GM18951 (cell line): ENCODE data around the gene TRIM22.
"Not testable (repeated sequence)": the region's sequence is repeated elsewhere in the genome, so short reads cannot be mapped to it uniquely, and the experiment has no call there.

Experiments used
- POLR2A ChIP-seq: IDR thresholded peaks from 4 replicates; pipeline ENCODE4 v1.6.1; 2011; ENCODE audit warnings: mild to moderate bottlenecking; ENCODE audit not compliant: insufficient read length, insufficient read depth; ENCODE audit errors: extremely low read depth
- in situ Hi-C: fragments of 300-500 bp; cut with MboI; formaldehyde crosslinking; loops from one replicate; pipeline ENCODE4 v1.12.0; 2022; ENCODE audit warnings: low sequenced_read_pairs, mixed read lengths, inconsistent platforms; ENCODE audit not compliant: unreplicated experiment

TRIM22 gene, protein sequence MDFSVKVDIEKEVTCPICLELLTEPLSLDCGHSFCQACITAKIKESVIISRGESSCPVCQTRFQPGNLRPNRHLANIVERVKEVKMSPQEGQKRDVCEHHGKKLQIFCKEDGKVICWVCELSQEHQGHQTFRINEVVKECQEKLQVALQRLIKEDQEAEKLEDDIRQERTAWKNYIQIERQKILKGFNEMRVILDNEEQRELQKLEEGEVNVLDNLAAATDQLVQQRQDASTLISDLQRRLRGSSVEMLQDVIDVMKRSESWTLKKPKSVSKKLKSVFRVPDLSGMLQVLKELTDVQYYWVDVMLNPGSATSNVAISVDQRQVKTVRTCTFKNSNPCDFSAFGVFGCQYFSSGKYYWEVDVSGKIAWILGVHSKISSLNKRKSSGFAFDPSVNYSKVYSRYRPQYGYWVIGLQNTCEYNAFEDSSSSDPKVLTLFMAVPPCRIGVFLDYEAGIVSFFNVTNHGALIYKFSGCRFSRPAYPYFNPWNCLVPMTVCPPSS

DNA sequence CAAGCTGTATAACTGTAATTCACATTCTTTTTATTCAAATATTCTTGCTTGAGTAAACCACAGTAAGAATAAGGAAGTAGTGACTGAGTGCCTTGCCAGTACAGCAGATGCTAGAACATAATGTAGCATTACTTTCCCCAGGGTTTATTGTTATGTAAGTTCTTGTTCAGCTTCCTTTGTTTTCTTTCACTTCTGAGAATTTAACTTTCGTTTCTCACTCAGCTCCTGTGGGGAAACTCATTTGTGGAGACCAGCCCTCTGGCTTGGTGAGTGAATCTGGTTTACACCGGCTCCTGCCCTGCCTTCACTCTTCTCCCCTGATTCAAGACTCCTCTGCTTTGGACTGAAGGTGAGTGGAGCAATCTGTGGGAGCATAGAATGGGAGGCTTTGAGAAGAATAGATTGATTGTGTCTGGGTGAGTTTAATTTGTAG, at the start of gene TRIM22:
Gene TRIM22, plus strand, starts transcription at position 240 of the 433 bp plus-strand sequence. CDS start 6,443 bp downstream, outside the sequence.
- in situ Hi-C loops = no loop called here
- peak; percentile 59 for TF ChIP-seq POLR2A

DNA sequence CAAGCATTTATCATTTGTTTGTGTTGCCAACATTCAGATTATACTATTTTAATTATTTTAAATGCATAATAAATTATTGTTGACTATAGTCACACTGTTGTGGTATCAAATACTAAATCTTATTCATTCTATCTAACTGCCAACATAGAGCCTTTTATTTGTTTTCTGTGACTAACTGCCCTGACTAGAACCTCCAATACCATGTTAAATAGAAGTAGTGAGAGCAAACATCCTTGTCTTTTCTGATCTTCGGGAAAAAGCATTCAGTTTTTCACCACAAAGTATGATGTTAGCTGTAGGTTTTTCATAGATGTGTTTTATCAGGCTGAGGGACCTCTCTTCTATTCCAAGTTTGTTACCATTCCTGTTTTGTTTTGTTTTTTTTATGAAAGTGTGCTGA, 49.6 kb upstream of the TRIM22 start:
- no peak for TF ChIP-seq POLR2A
- in situ Hi-C loops = no loop called here

- in situ Hi-C loops = no loop called here
- TF ChIP-seq POLR2A = no peak
Measured at GRCh38 chr11:5643585-5643984, 46.0 kb upstream of the TRIM22 start.

- no peak for TF ChIP-seq POLR2A
- in situ Hi-C loops = no loop called here
Measured at GRCh38 chr11:5646139-5646538, 43.5 kb upstream of the TRIM22 start.

- TF ChIP-seq POLR2A = no peak
- in situ Hi-C loops = no loop called here
Measured at GRCh38 chr11:5655474-5655873, 34.1 kb upstream of the TRIM22 start.

DNA sequence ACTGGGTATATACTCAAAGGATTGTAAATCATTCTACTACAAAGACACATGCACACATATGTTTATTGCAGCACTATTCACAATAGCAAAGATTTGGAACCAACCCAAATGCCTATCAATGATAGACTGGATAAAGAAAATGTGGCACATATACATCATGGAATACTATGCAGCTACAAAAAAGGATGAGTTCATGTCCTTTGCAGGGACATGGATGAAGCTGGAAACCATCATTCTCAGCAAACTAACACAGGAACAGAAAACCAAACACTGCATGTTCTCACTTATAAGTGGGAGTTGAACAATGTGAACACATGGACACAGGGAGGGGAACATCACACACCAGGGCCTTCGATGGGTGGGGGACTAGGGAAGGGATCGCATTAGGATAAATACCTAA, 32.6 kb upstream of the TRIM22 start:
- in situ Hi-C loops = not testable (repeated sequence)

DNA sequence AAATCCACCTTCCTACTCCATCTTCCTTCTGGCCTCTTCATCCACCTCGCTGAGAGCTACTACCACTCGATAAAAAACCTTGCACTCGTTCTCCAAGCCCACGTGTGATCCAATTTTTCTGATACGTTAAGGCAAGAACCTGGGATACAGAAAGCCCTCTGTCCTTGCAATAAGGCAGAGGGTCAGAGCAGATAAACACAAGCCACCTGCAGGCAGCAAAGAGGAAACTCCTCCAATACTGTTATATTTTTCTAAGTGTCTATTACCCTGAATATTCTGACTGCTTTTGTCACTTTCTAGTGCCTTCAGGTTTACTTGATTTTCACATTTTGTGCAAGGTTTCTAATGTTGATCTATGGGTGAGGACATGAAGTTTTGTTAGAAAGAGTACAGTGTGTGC, 31.3 kb upstream of the TRIM22 start:
- in situ Hi-C loops = no loop called here

DNA sequence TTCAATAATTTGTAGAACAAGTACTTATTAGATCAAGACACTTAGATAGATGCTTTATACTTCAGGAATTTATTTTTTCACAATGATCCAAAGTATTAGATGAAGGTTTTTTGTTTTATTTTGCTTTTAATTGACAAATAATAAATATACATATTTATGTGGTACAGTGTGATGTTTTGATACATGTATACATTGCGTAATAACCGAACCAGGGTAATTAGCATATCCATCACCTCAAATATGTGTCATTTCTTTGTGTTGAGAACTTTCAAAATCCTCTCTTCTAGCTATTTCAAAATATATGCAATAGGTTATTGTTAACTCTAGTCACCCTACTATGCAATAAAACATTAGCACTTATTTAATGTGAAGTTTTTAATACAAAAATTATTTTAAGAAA, 26.1 kb upstream of the TRIM22 start:
- in situ Hi-C loops = no loop called here
- no peak for TF ChIP-seq POLR2A

More for the DNA sequence above, 31.3 kb upstream of the TRIM22 start:
- no peak for TF ChIP-seq POLR2A

DNA sequence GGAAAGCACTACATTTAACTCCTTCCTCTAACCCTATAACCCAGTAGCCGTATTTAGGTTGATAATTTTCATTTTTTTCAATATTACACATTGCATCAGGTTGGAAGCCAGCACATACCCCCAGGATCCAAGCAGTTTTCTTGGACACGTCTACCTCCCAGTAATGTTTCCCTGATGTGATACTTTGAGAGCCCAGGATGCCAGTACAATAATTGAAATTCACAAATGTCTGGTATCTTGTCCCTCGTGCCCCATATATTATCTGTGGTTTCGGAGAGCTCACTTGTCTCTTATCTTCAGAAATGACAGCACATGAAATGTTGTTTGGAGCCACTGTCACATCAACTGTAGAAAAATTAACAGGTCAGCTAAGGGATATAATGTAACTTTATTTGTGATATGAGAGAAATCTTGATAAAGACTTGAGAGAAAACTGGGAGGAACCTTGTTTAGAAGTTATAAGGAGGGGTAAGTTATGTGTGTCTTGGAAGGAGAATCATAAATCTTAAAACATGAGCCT, 24.5 kb upstream of the TRIM22 start:
- in situ Hi-C loops = no loop called here
- TF ChIP-seq POLR2A = no peak

DNA sequence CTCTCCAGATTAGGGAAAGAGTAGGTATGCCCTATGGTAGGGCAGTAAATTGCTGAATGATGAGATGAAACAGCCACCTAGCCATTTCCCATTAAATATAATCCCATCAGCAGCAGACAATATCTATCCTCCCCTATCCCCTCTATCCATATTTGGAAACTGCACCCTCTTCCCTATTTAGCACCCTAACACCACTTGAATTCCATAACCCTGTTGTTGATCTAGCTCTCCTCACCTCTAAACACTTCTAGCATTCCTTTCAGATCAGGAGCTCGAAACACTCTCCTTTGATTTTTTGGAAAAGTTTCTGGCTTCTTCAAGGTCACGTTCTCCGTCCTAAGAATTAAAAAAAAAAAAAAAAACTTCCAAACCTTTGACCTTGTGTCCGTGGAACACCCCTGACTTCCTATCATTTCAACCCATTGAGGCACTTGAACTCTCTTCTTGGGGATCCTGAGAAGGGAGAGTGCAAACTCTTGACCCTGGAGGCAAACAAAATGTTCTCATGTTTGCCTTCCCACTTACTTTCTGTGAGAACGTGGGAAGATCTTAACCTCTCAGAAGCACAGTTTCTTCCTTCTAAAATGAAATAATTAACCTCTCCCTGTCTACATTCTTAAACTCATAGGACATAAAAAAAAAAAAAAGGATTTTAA, 23.7 kb upstream of the TRIM22 start:
- in situ Hi-C loops = no loop called here
- TF ChIP-seq POLR2A = no peak

DNA sequence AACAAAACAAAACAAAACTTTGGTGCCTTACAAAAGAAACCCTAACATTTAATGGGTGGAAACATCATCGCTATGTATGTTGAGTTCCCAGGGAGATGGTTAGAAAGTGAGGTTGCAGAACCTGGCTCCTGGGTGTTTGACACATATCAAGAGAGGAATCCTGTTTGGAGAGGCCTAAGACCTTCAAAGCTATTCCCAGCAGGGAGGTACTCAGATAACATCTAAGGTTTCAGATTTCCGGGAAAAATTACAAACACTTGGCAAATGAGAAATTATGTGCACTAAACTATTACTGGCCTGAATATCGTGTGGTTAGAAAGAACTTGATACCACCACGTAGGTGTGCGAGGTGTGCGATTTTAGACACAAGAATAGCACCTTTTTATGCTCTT, 23.2 kb upstream of the TRIM22 start:
- no peak for TF ChIP-seq POLR2A
- in situ Hi-C loops = no loop called here

GRCh38 chr11:5671831-5672230, 17.8 kb upstream of the TRIM22 start:
- TF ChIP-seq POLR2A = no peak
- in situ Hi-C loops = no loop called here

- in situ Hi-C loops = no loop called here
Measured at GRCh38 chr11:5674391-5674790, 15.2 kb upstream of the TRIM22 start.

DNA sequence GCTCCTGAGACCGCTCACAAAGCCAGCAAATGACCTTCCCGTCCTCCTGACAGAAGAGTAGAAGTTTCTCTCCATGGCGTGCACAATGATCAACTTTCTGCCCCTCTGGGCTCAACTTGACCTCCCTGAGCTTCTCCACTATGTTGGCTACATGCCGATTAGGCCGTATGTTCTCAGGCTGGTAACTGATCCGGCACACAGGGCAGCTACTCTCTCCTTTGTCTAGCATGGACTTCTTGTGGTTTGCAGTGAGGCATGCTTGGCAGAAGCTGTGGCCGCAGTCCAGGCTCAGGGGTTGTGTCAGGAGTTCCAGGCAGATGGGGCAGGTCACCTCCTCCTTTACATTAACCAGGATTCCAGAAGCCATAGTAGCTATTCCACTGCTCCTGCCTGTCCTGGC, 9.8 kb upstream of the TRIM22 start:
- in situ Hi-C loops = no loop called here
- no peak for TF ChIP-seq POLR2A

More at GRCh38 chr11:5674391-5674790, 15.2 kb upstream of the TRIM22 start:
- TF ChIP-seq POLR2A = no peak

- in situ Hi-C loops = not testable (repeated sequence)
Measured at GRCh38 chr11:5682890-5683441, 6.6 kb upstream of the TRIM22 start.

GRCh38 chr11:5683620-5684019, 6.0 kb upstream of the TRIM22 start:
- in situ Hi-C loops = not testable (repeated sequence)
